ENCODE data around the gene HAGHL.
"Not testable (repeated sequence)": the region's sequence is repeated elsewhere in the genome, so short reads cannot be mapped to it uniquely, and the experiment has no call there.

HAGHL gene

GRCh38 chr16:734981-735881 is 8.3 kb downstream of the HAGHL start:
- DNase-seq (ENCODE audit: low spot score): no peak

DNA sequence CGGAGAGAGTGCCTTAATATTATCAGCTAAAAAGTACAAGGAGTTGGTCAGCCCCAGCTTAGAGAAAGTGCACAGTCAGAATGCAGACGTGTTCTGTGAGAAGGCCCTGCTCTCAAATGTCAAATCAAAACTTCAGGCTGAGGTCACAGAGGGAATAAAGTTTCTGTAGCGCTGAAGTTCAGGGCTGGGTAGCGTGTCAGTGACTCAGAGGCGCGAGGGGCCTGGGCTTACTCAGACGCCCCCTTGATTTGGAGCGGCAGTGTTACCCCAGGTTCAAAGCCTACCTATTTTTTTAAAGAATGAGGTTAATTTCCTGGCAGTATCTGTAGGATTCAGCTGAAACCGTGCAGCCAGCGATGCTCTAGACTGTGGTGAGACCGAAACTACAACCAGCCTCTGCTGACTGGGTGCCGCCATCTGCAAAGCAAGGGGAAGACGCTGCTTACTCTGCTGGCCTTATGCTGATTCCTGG is 9.1 kb downstream of the HAGHL start:
- no peak for DNase-seq (ENCODE audit: low spot score)

GRCh38 chr16:736936-737481 is 10.1 kb downstream of the HAGHL start:
- no peak for DNase-seq (ENCODE audit: low spot score)

DNA sequence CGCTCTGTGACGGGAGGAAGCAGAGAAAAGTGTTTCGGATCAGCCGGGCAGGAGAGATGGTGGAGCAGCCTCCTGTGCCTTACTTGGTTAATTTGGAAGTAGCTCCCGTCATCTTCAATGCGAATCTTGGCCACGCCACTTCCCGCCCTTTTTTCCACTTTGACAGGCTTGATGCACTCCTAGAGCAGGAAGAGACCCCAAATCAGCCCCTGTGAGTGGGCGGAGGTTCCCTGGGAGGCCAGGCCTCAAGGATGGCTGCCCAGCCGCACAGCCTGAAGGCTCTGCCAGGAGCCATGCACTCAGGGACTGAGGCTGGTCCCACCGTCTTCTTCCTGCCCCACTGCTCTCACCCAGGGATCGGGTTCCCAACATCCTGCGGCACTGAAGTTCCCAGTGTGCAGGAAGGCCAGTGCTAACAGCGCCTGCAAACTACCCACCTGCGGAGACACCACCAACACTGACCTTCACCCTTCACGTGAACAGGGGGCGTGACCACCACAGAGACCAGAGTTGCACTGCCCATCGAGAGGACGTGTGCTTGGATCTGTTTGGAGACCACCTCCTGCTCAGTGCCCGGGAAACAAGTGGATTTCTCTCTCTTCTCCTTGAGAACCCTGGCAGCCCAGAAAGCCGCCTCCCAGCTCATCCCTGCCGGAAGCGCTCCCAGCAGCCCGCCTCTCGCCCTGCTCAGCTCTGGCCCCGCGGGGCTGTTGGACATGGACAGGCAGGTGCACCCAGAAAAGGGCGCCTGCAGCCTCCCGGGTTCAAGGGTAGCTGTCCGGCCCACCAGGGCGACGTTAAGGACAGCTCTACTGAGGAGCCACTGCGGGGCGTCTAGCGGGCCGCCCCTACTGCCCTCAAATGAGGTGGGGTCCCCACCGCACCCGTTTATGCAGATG is 12.9 kb downstream of the HAGHL start:
- DNase-seq (ENCODE audit: low spot score): no peak

GRCh38 chr16:740459-740763 is 13.5 kb downstream of the HAGHL start:
- DNase-seq (ENCODE audit: low spot score): no peak

DNA sequence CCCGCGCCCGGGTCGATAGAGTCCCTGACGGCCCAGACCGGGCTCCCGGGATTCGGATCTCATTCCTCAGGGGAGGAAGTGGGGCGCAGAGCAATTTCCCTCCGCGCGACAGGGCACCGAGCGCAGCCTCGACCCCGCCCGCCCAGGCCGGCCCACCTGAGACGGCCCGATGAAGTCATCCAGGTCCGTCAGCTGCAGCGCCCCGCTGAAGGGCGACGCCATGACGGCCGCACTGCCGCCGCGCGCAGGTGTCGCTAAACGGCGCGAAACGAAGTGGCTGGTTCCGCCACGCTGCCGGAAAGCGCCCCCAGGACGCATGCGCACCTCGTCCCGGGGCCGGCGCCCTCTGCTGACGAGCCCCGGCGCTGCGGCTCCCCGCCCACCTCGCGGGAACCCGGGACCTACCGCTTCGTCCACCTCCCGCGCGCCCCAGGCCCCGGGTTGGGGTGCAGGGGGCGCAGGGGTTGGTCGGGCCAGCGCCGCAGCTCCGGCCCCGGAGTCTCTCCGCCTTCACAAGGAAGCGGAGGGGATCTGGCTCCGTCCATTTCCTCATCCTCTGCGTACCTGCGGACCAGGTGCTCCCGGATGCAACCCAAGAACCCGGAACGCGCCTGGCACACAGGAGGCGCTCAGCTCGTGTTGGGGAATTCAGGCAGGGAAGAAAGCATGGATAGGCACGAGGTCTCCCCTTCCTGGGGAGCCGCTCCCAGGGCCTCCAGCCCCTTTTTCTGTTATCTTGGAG is 14.0 kb downstream of the HAGHL start, which contains the start of gene CIAO3:
CIAO3 (minus strand) TSS at position 234 of the 742 bp plus-strand sequence; CDS start at position 222, 12 bp downstream.
- DNase-seq (ENCODE audit: low spot score): peak; percentile 93

GRCh38 chr16:741986-742629 is 15.2 kb downstream of the HAGHL start:
- DNase-seq (ENCODE audit: low spot score): no peak

GRCh38 chr16:742894-743293 is 16.0 kb downstream of the HAGHL start:
- DNase-seq (ENCODE audit: low spot score): not testable (repeated sequence)

- no peak for DNase-seq (ENCODE audit: low spot score)
Measured at GRCh38 chr16:743794-744500, 17.0 kb downstream of the HAGHL start.

- no peak for DNase-seq (ENCODE audit: low spot score)
Measured at GRCh38 chr16:745739-746138, 18.8 kb downstream of the HAGHL start.

- DNase-seq (ENCODE audit: low spot score): no peak
Measured at GRCh38 chr16:746637-747036, 19.7 kb downstream of the HAGHL start.

- DNase-seq (ENCODE audit: low spot score): no peak
Measured at GRCh38 chr16:747978-748746, 21.3 kb downstream of the HAGHL start.

GRCh38 chr16:749010-749409 is 22.1 kb downstream of the HAGHL start:
- peak; percentile 82 for DNase-seq (ENCODE audit: low spot score)

DNA sequence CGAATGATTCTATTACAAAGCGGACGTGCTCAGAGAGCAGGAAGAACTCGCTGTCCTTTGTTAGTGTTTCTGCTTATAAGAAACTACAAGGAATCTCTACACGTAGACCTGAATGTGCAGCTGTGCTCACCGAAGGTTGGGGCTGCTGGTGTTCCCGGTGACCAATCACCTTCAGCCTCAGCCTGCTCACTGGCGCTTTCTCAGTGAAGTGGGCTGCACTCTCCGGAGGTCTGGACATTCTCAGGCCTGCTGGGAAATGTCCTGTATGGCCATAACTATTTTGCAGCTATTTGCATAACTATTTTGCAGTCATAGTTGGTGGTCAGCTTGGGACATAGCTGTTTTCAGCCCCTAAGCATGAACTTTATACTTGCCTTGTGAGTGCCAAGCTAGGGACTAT is 23.6 kb downstream of the HAGHL start:
- no peak for DNase-seq (ENCODE audit: low spot score)

- DNase-seq (ENCODE audit: low spot score): no peak
Measured at GRCh38 chr16:751152-752006, 24.5 kb downstream of the HAGHL start.

GRCh38 chr16:752007-752312 is 25.1 kb downstream of the HAGHL start:
- DNase-seq (ENCODE audit: low spot score): no peak

DNA sequence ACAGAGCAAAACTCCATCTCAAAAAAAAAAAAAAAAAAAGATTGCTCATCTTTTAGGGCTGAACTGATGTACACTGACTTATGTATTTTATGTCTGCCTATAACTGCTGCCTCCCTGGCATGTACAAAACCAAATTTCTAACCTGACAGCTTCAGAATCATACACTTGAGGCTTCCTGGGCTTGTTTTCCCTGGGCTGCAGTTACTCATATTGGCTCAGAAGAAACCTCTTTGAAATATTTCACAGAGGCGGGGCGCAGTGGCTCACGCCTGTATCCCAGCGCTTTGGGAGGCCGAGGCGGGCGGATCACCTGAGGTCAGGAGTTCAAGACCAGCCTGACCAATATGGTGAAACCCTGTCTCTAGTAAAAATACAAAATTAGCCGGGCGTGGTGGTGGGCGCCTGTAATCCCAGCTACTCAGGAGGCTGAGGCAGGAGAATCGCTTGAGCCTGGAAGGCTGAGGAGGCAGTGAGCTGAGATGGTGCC is 27.3 kb downstream of the HAGHL start:
- not testable (repeated sequence) for DNase-seq (ENCODE audit: low spot score)

GRCh38 chr16:754656-755055 is 27.8 kb downstream of the HAGHL start:
- no peak for DNase-seq (ENCODE audit: low spot score)

- DNase-seq (ENCODE audit: low spot score): no peak
Measured at GRCh38 chr16:756428-756827, 29.5 kb downstream of the HAGHL start.
